ENCODE measurements around the gene PCBP3.

DNA sequence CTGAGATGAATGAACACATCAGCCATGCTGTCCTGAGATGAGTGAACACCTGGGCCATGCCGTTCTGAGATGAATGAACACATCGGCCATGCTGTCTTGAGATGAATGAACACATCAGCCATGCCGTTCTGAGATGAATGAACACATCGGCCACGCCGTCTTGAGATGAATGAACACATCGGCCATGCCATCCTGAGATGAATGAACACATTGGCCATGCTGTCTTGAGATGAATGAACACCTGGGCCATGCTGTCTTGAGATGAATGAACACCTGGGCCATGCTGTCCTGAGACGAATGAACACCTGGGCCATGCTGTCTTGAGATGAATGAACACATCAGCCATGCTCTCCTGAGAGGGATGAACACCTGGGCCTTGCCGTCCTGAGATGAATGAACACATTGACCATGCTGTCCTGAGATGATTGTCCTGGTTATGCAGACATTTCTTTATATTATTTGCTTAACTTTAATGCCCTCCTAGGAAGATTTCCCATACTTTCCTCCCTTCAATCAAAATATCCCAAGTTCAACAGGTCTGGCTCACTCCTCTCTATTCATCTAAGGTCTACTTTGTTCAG is 289.5 kb downstream of the PCBP3 start:
- TF ChIP-seq, protein P1, sequence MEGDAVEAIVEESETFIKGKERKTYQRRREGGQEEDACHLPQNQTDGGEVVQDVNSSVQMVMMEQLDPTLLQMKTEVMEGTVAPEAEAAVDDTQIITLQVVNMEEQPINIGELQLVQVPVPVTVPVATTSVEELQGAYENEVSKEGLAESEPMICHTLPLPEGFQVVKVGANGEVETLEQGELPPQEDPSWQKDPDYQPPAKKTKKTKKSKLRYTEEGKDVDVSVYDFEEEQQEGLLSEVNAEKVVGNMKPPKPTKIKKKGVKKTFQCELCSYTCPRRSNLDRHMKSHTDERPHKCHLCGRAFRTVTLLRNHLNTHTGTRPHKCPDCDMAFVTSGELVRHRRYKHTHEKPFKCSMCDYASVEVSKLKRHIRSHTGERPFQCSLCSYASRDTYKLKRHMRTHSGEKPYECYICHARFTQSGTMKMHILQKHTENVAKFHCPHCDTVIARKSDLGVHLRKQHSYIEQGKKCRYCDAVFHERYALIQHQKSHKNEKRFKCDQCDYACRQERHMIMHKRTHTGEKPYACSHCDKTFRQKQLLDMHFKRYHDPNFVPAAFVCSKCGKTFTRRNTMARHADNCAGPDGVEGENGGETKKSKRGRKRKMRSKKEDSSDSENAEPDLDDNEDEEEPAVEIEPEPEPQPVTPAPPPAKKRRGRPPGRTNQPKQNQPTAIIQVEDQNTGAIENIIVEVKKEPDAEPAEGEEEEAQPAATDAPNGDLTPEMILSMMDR (CRISPR knock-in tag; IDR thresholded peaks at IDR 0.05): no peak
- no peak for TF ChIP-seq NFE2 (CRISPR knock-in tag; IDR thresholded peaks at IDR 0.05)
- TF ChIP-seq, protein P2, sequence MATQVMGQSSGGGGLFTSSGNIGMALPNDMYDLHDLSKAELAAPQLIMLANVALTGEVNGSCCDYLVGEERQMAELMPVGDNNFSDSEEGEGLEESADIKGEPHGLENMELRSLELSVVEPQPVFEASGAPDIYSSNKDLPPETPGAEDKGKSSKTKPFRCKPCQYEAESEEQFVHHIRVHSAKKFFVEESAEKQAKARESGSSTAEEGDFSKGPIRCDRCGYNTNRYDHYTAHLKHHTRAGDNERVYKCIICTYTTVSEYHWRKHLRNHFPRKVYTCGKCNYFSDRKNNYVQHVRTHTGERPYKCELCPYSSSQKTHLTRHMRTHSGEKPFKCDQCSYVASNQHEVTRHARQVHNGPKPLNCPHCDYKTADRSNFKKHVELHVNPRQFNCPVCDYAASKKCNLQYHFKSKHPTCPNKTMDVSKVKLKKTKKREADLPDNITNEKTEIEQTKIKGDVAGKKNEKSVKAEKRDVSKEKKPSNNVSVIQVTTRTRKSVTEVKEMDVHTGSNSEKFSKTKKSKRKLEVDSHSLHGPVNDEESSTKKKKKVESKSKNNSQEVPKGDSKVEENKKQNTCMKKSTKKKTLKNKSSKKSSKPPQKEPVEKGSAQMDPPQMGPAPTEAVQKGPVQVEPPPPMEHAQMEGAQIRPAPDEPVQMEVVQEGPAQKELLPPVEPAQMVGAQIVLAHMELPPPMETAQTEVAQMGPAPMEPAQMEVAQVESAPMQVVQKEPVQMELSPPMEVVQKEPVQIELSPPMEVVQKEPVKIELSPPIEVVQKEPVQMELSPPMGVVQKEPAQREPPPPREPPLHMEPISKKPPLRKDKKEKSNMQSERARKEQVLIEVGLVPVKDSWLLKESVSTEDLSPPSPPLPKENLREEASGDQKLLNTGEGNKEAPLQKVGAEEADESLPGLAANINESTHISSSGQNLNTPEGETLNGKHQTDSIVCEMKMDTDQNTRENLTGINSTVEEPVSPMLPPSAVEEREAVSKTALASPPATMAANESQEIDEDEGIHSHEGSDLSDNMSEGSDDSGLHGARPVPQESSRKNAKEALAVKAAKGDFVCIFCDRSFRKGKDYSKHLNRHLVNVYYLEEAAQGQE (IDR thresholded peaks at IDR 0.05; ENCODE audit: borderline replicate concordance in 1 of 2, low read depth in 1 of 2, low read length in 2 of 2): no peak
- no peak for TF ChIP-seq POLR2AphosphoS2 (IDR thresholded peaks at IDR 0.05; ENCODE audit: low read depth, low read length)
- no peak for TF ChIP-seq NFYB (CRISPR knock-in tag; IDR thresholded peaks at IDR 0.05)
- TF ChIP-seq CEBPZ (IDR thresholded peaks at IDR 0.05; ENCODE audit: low read length): no peak
- no peak for TF ChIP-seq ZBTB21 (CRISPR knock-in tag; IDR thresholded peaks at IDR 0.05)

Measured in HepG2 (cell line).